Measurements from ENCODE around the gene HSPB1. TPM values are rescaled to one million over a fixed set of nuclear protein-coding genes. Genes with fewer than 3 reads are reported as not detected.

Gene HSPB1
- total and polyA plus RNA-seq, 2 of the 13 experiments (the other 11 are each of a cell fraction or from before 2014, with no cell fraction given), result 21.0 to 38.6 TPM

GRCh38 chr7:76317782-76318487 lies 15.5 kb downstream of the HSPB1 start (continued):
- TF ChIP-seq SNRNP70 (IDR thresholded peaks at IDR 0.05; ENCODE audit: low read depth, low read length), result no peak
- peak; percentile 71; the same call in 1 of the 2 replicates for TF ChIP-seq ETV5 (CRISPR knock-in tag; IDR thresholded peaks at IDR 0.05; ENCODE audit: borderline replicate concordance)
- TF ChIP-seq IRF9 (CRISPR knock-in tag; IDR thresholded peaks at IDR 0.05; ENCODE audit: borderline replicate concordance), result peak; percentile 33; the same call in 1 of the 2 replicates
- 0 out of 2 replicates have a peak, but pooled peaks have one; percentile 19 for TF ChIP-seq GATA4 (IDR thresholded peaks at IDR 0.05; ENCODE audit: borderline replicate concordance, low read depth)
- no peak for TF ChIP-seq TERF1 (CRISPR knock-in tag; IDR thresholded peaks at IDR 0.05)
- peak; percentile 61; the same call in 1 of the 2 replicates for TF ChIP-seq YEATS2 (CRISPR knock-in tag; IDR thresholded peaks at IDR 0.05; ENCODE audit: borderline replicate concordance)
- TF ChIP-seq AGO2 (optimal IDR thresholded peaks at IDR 0.05; ENCODE audit: low read depth, low read length), result peak; percentile 84
- TF ChIP-seq RERE (CRISPR knock-in tag; IDR thresholded peaks at IDR 0.05; ENCODE audit: low read depth), result no peak
- TF ChIP-seq POGK (CRISPR knock-in tag; conservative IDR thresholded peaks at IDR 0.05), result peak; percentile 51; the same call in 1 of the 2 replicates
- TF ChIP-seq ZHX2 (IDR thresholded peaks at IDR 0.05; ENCODE audit: low read depth), result no peak
- TF ChIP-seq ZHX2 (CRISPR knock-in tag; IDR thresholded peaks at IDR 0.05; ENCODE audit: borderline replicate concordance), result no peak

All from HepG2 (cell line).